CD14-positive monocyte (primary cell): ENCODE measurements around the gene SH3RF3. TPM values are rescaled to one million over a fixed set of nuclear protein-coding genes. Genes with fewer than 3 reads are reported as not detected.

Experiments
- DNase-seq, 3 donors: peaks; one replicate each; pipeline ENCODE4 v3.0.0-alpha.2; 2011 to 2022
- H2AFZ ChIP-seq: 2 replicates; pipeline ENCODE4 v1.6.0; 2012; ENCODE audit warnings: mild to moderate bottlenecking, low read depth, low read length, inconsistent platforms; ENCODE audit not compliant: insufficient read depth, poor library complexity, severe bottlenecking
- H3K27ac ChIP-seq, 2 donors: 1 replicate in 1 of 2; 2 replicates in 1 of 2; pipeline ENCODE4 v1.5.1; 2012 to 2013; ENCODE audit warnings: low read length in 2 of 2, control low read depth in 1 of 2, inconsistent platforms in 1 of 2, low read depth in 1 of 2, mild to moderate bottlenecking in 1 of 2
- H3K27me3 ChIP-seq, 2 donors: one replicate each; pipeline versions ENCODE4 v1.6.0 to v1.6.1; 2011 to 2013; ENCODE audit warnings: low read length in 2 of 2; ENCODE audit not compliant: control insufficient read depth in 2 of 2, insufficient read depth in 2 of 2
- H3K36me3 ChIP-seq, 2 donors: replicated peaks in 1 of 2; 1 replicate in 1 of 2; 2 replicates in 1 of 2; pipeline versions ENCODE4 v1.5.1 to v1.6.1; 2012 to 2013; ENCODE audit warnings: low read length in 2 of 2, control low read depth in 1 of 2, inconsistent platforms in 1 of 2, mild to moderate bottlenecking in 1 of 2; ENCODE audit not compliant: insufficient read depth in 2 of 2, control insufficient read depth in 1 of 2
- H3K4me1 ChIP-seq, 2 donors: 1 replicate in 1 of 2; 2 replicates in 1 of 2; pipeline versions ENCODE4 v1.5.1 to v1.6.1; 2012 to 2013; ENCODE audit warnings: low read length in 2 of 2, control low read depth in 1 of 2, inconsistent platforms in 1 of 2, mild to moderate bottlenecking in 1 of 2, moderate library complexity in 1 of 2; ENCODE audit not compliant: insufficient read depth in 2 of 2, control insufficient read depth in 1 of 2
- H3K4me2 ChIP-seq: replicated peaks from 2 replicates; pipeline ENCODE3; 2012; ENCODE audit warnings: low read length, moderate library complexity, mild to moderate bottlenecking; ENCODE audit not compliant: poor library complexity, severe bottlenecking; ENCODE audit errors: extremely low read depth
- H3K4me3 ChIP-seq, 3 experiments: fragments of 200-600 bp in 1 of 3; sonication (generic) in 1 of 3; replicated peaks in 1 of 3; 1 replicate in 2 of 3; 2 replicates in 1 of 3; pipeline ENCODE4 v1.5.1; 2011 to 2013; ENCODE audit warnings: low read length in 3 of 3, mild to moderate bottlenecking in 3 of 3, control low read depth in 2 of 3, low read depth in 2 of 3, inconsistent platforms in 1 of 3, moderate library complexity in 1 of 3
- H3K79me2 ChIP-seq: 2 replicates; pipeline ENCODE4 v1.6.0; 2012; ENCODE audit warnings: mild to moderate bottlenecking, control low read depth, inconsistent platforms, low read length, moderate library complexity; ENCODE audit not compliant: insufficient read depth
- H3K9ac ChIP-seq: 2 replicates; pipeline ENCODE4 v1.6.0; 2017; ENCODE audit warnings: low read length, mild to moderate bottlenecking; ENCODE audit not compliant: insufficient read depth, poor library complexity, severe bottlenecking
- H3K9me3 ChIP-seq, 2 donors: replicated peaks in 1 of 2; 1 replicate in 1 of 2; 2 replicates in 1 of 2; pipeline versions ENCODE4 v1.5.1 to v1.6.1; 2012 to 2013; ENCODE audit warnings: low read length in 2 of 2, control low read depth in 1 of 2; ENCODE audit not compliant: control insufficient read depth in 1 of 2, insufficient read depth in 1 of 2
- H4K20me1 ChIP-seq: 2 replicates; pipeline ENCODE4 v1.6.0; 2012; ENCODE audit warnings: mild to moderate bottlenecking, low read length, control low read depth, moderate library complexity; ENCODE audit not compliant: insufficient read depth
- H3K27ac Mint-ChIP-seq, 7 donors: one replicate each; pipeline ENCODE4 v1.8.0; 2020; ENCODE audit warnings: mild to moderate bottlenecking in 7 of 7, mixed read lengths in 7 of 7, moderate library complexity in 6 of 7, inconsistent platforms in 2 of 7
- H3K27me3 Mint-ChIP-seq, 3 donors: one replicate each; pipeline ENCODE4 v1.8.0; 2021 to 2022; ENCODE audit warnings: low read depth in 3 of 3, mild to moderate bottlenecking in 3 of 3, mixed read lengths in 3 of 3, moderate library complexity in 3 of 3, inconsistent platforms in 1 of 3
- H3K36me3 Mint-ChIP-seq, 2 donors: one replicate each; pipeline ENCODE4 v1.8.0; 2020; ENCODE audit warnings: mixed read lengths in 2 of 2, inconsistent platforms in 1 of 2, mild to moderate bottlenecking in 1 of 2
- H3K4me1 Mint-ChIP-seq: one replicate; pipeline ENCODE4 v1.8.0; 2020; ENCODE audit warnings: mild to moderate bottlenecking, mixed read lengths
- H3K4me3 Mint-ChIP-seq, 2 donors: one replicate each; pipeline ENCODE4 v1.8.0; 2020; ENCODE audit warnings: mild to moderate bottlenecking in 2 of 2, mixed read lengths in 2 of 2, moderate library complexity in 1 of 2
- H3K9me3 Mint-ChIP-seq, 7 donors: one replicate each; pipeline ENCODE4 v1.8.0; 2020 to 2022; ENCODE audit warnings: mixed read lengths in 7 of 7, mild to moderate bottlenecking in 6 of 7, moderate library complexity in 6 of 7, inconsistent platforms in 2 of 7
- CTCF ChIP-seq: fragments of 200-600 bp; IDR thresholded peaks from one replicate; pipeline ENCODE4 v1.8.0; 2022; ENCODE audit warnings: antibody characterized with exemption, mild to moderate bottlenecking
- WGBS: methylation state at CpG from one replicate; pipeline ENCODE4 v1.1.5; 2013; ENCODE audit warnings: missing lambda C conversion rate; ENCODE audit not compliant: insufficient coverage; 5-methylcytosine and 5-hydroxymethylcytosine counted together
- intact Hi-C, 2 donors: fragments of 100-400 bp; cut with micrococcal nuclease; formaldehyde crosslinking; loops; one replicate each; pipeline versions ENCODE4 v1.15.0 to v1.15.1; 2023
- polyA plus RNA-seq, 3 donors: library from polyadenylated mRNA; depleted of rRNA in 1 of 3; unstranded in 2 of 3; stranded (reverse) in 1 of 3; fragments of 300-500 nt in 2 of 3; fragments of >200 nt in 1 of 3; fragmentation: Illumina TruSeq in 2 of 3; gene quantifications; 1 replicate in 2 of 3; 2 replicates in 1 of 3; pipeline ENCODE4 v1.2.3, GENCODE V29; 2012 to 2021

Gene SH3RF3
- polyA plus RNA-seq, 3 donors: 0.25 to 0.75 (median 0.34) TPM

- Histone ChIP-seq H2AFZ (no peak overlapping the region), H3K4me2 (no peak overlapping the region), H3K27ac (no peak overlapping the region), H3K4me1 (peaks cover 6 to 8% of the 10 kb centered on the region in 2 donors), H3K4me3 (no peak overlapping the region), H3K9ac (no peak overlapping the region), H4K20me1 (no peaks in the 10 kb centered on the region), H3K9me3 (no peaks in the 10 kb centered on the region), H3K79me2 (no peaks in the 10 kb centered on the region), H3K27me3 (no peaks in the 10 kb centered on the region), H3K36me3 (no peaks in the 10 kb centered on the region)
- no peak for TF ChIP-seq CTCF
- Mint-ChIP-seq H3K4me3 (no peak overlapping the region), H3K4me1 (peaks cover 12% of the 10 kb centered on the region), H3K27ac (no peak overlapping the region), H3K36me3 (peaks cover 0 to 2% of the 10 kb centered on the region in 2 donors), H3K27me3 (peaks cover 3 to 8% (median 5%) of the 10 kb centered on the region in 3 donors), H3K9me3 (peaks cover 0 to 4% (median 0%) of the 10 kb centered on the region in 7 donors)
- intact Hi-C loops: no loop called here
- no peak for DNase-seq
- WGBS: 94% methylated on average over 12 of the region's 15 CpGs
Observed at GRCh38 chr2:109305490-109306167, 176.6 kb downstream of the SH3RF3 start.

GRCh38 chr2:109306190-109306589, 177.2 kb downstream of the SH3RF3 start:
- Mint-ChIP-seq H3K9me3 (peaks cover 0 to 4% (median 0%) of the 10 kb centered on the region in 7 donors), H3K36me3 (peaks cover 0 to 2% of the 10 kb centered on the region in 2 donors), H3K27ac (no peak overlapping the region), H3K27me3 (peaks cover 3 to 8% (median 5%) of the 10 kb centered on the region in 3 donors), H3K4me3 (no peak overlapping the region), H3K4me1 (peaks cover 12% of the 10 kb centered on the region)
- Histone ChIP-seq H3K9ac (no peak overlapping the region), H3K27ac (no peak overlapping the region), H4K20me1 (no peaks in the 10 kb centered on the region), H3K9me3 (no peaks in the 10 kb centered on the region), H3K4me2 (no peak overlapping the region), H3K4me1 (peaks cover 6 to 8% of the 10 kb centered on the region in 2 donors), H3K79me2 (no peaks in the 10 kb centered on the region), H2AFZ (no peak overlapping the region), H3K4me3 (no peak overlapping the region), H3K36me3 (no peaks in the 10 kb centered on the region), H3K27me3 (no peaks in the 10 kb centered on the region)
- WGBS: 69% methylated on average over 9 of the region's 10 CpGs
- DNase-seq: no peak
- intact Hi-C loops: no loop called here
- TF ChIP-seq CTCF: no peak
